SH-SY5Y (cell line): Measurements from ENCODE around the gene ATRN.

Experiments
- GATA2 ChIP-seq: IDR thresholded peaks from 2 replicates; pipeline ENCODE4 v1.6.1; 2011; ENCODE audit warnings: mild to moderate bottlenecking, low read depth, low read length
- GATA3 ChIP-seq: IDR thresholded peaks from 2 replicates; pipeline ENCODE4 v1.6.1; 2011; ENCODE audit warnings: low read depth, mild to moderate bottlenecking, low read length, moderate library complexity

Gene ATRN

GRCh38 chr20:3690413-3690812 lies 219.6 kb downstream of the ATRN start:
- TF ChIP-seq GATA3: no peak
- no peak for TF ChIP-seq GATA2

- TF ChIP-seq GATA3 (no peak), GATA2 (no peak)
Measured at GRCh38 chr20:3691306-3691705, 220.5 kb downstream of the ATRN start.

- TF ChIP-seq GATA2 (no peak), GATA3 (no peak)
Measured at GRCh38 chr20:3691897-3692296, 221.1 kb downstream of the ATRN start.

- TF ChIP-seq GATA2: no peak
- TF ChIP-seq GATA3: no peak
Measured at GRCh38 chr20:3692706-3693294, 222.0 kb downstream of the ATRN start.

GRCh38 chr20:3693376-3693775 lies 222.6 kb downstream of the ATRN start:
- TF ChIP-seq GATA3 (no peak), GATA2 (no peak)

DNA sequence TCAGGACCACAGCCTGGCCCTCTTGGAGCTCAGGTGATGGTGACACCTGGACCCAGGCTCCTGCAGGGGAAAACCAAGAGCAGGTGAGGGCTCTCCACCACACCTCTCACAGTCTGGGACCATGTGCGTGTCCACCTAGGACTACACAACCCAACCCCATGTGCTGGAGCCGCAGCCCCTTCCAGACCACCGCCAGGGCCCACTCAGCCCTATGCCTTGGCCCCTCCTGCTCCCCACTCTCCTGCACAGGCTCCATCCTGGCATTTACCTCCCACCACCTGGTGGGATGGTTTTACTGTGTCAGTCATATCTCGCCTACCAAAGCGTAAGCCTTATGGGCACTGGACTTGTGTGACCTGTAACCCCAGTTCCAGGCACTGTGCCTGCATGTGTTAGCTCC lies 224.0 kb downstream of the ATRN start:
- no peak for TF ChIP-seq GATA2
- TF ChIP-seq GATA3: no peak

GRCh38 chr20:3696200-3696599 lies 225.4 kb downstream of the ATRN start:
- TF ChIP-seq GATA2 (no peak), GATA3 (no peak)

- TF ChIP-seq GATA2 (no peak), GATA3 (no peak)
Measured at GRCh38 chr20:3696745-3697587, 226.1 kb downstream of the ATRN start.

DNA sequence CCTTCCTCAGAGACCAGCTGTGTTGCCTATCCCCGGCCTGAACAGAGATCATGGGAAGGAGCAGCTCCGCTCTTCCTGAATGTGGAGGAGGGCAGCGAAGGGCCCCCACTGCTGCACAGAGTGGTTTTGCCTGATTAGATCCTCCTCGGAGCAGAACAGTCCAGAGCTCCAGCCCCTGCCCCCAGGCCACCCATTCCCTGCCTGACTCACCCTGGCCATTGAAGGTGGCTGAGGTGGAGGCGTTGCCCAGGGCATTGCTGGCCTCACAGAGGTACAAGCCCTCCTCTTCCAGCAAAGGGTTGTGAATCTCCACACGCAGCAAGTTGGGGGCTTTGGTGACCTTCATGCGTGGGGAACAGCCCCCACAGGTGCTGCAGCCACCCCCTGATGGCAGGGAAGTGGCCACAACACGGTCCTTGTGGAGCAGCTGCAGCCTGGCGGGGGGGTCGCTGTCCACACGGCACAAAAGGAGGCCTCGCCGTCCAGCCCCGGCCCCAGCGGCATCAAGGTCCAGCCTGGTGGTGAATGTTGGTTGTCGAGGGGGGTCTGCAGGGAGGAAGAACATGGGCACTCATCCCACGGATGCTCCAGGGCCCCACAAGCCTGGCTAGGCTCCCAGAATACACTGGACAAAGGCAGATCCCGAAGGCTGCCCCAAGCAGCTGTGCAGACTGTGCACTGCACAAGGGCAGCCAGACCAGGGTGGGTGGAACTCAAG lies 226.9 kb downstream of the ATRN start:
- no peak for TF ChIP-seq GATA2

DNA sequence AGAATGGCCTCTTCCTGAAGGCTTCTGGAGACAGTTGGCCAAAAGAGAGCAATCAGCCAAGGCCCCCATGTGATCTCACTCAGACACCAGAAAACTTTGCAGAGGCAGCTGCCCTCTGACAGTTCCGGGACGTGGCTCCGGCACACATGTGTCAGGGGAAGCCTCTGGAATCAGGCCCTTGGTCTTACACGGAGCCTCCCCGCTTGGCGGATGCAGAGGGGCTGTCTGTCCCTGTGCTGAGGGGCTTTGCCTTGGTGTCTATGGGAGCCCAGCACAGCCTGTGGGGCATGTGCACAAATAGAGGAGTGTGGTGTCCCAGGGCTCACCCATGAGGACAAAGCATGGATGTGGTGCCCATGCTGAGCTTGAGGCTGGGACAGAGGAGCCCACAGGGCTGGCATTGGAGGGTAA lies 227.8 kb downstream of the ATRN start:
- no peak for TF ChIP-seq GATA3
- TF ChIP-seq GATA2: no peak

- TF ChIP-seq GATA3: no peak
- no peak for TF ChIP-seq GATA2
Measured at GRCh38 chr20:3699037-3699436, 228.2 kb downstream of the ATRN start.
